Jurkat, Clone E6-1 (cell line): Measurements from ENCODE around the gene ZRANB3.
"Not testable (repeated sequence)": the region's sequence is repeated elsewhere in the genome, so short reads cannot be mapped to it uniquely, and the experiment has no call there.

Experiments used
- DNase-seq: peaks from one replicate; pipeline ENCODE4 v3.0.0-alpha.2; 2011; ENCODE audit warnings: low read depth, low spot score
- H3K4me3 ChIP-seq: 2 replicates; pipeline ENCODE4 v1.5.1; 2011; ENCODE audit warnings: mild to moderate bottlenecking, low read length, control low read depth, moderate library complexity

The ZRANB3 gene

GRCh38 chr2:135162786-135163185, 368.2 kb downstream of the ZRANB3 start:
- DNase-seq, result no peak
- no peak overlapping the region for H3K4me3 ChIP-seq

- no peak for DNase-seq
- no peak overlapping the region for H3K4me3 ChIP-seq
Observed at GRCh38 chr2:135162377-135162776, 368.6 kb downstream of the ZRANB3 start.

- no peak overlapping the region for H3K4me3 ChIP-seq
- no peak for DNase-seq
Observed at GRCh38 chr2:135159191-135159590, 371.8 kb downstream of the ZRANB3 start.

- no peak for DNase-seq
- H3K4me3 ChIP-seq, result no peak overlapping the region
Observed at GRCh38 chr2:135157856-135158255, 373.2 kb downstream of the ZRANB3 start.

GRCh38 chr2:135154962-135155361, 376.1 kb downstream of the ZRANB3 start:
- no peak overlapping the region for H3K4me3 ChIP-seq
- DNase-seq, result no peak

GRCh38 chr2:135152361-135152760, 378.7 kb downstream of the ZRANB3 start:
- no peak overlapping the region for H3K4me3 ChIP-seq
- DNase-seq, result no peak

GRCh38 chr2:135151615-135152014, 379.4 kb downstream of the ZRANB3 start:
- no peak for DNase-seq
- H3K4me3 ChIP-seq, result no peak overlapping the region

GRCh38 chr2:135150725-135151124, 380.3 kb downstream of the ZRANB3 start:
- no peak for DNase-seq
- H3K4me3 ChIP-seq, result no peak overlapping the region

- no peak for DNase-seq
Observed at GRCh38 chr2:135149251-135149650, 381.8 kb downstream of the ZRANB3 start.

GRCh38 chr2:135144343-135144742, 386.7 kb downstream of the ZRANB3 start:
- DNase-seq, result no peak
- H3K4me3 ChIP-seq, result no peak overlapping the region

More at GRCh38 chr2:135149251-135149650, 381.8 kb downstream of the ZRANB3 start:
- no peak overlapping the region for H3K4me3 ChIP-seq

GRCh38 chr2:135142323-135142722, 388.7 kb downstream of the ZRANB3 start:
- no peak overlapping the region for H3K4me3 ChIP-seq

GRCh38 chr2:135140606-135141005, 390.4 kb downstream of the ZRANB3 start:
- no peak for DNase-seq
- H3K4me3 ChIP-seq, result no peak overlapping the region

More at GRCh38 chr2:135142323-135142722, 388.7 kb downstream of the ZRANB3 start:
- DNase-seq, result no peak

GRCh38 chr2:135132314-135132713, 398.7 kb downstream of the ZRANB3 start:
- H3K4me3 ChIP-seq, result no peak overlapping the region
- DNase-seq, result peak; percentile 4

- DNase-seq, result no peak
- no peak overlapping the region for H3K4me3 ChIP-seq
Observed at GRCh38 chr2:135130751-135131150, 400.3 kb downstream of the ZRANB3 start.

- no peak for DNase-seq
- H3K4me3 ChIP-seq, result no peak overlapping the region
Observed at GRCh38 chr2:135125940-135126339, 405.1 kb downstream of the ZRANB3 start.

GRCh38 chr2:135124924-135125886, 405.8 kb downstream of the ZRANB3 start:
- H3K4me3 ChIP-seq, result no peak overlapping the region
- DNase-seq, result no peak

GRCh38 chr2:135121658-135122039, 409.4 kb downstream of the ZRANB3 start:
- not testable (repeated sequence) for DNase-seq, H3K4me3 ChIP-seq

GRCh38 chr2:135121016-135121657, 409.9 kb downstream of the ZRANB3 start:
- no peak for DNase-seq
- H3K4me3 ChIP-seq, result no peak overlapping the region

- H3K4me3 ChIP-seq, result no peak overlapping the region
- DNase-seq, result no peak
Observed at GRCh38 chr2:135119582-135119981, 411.4 kb downstream of the ZRANB3 start.

GRCh38 chr2:135113322-135113721, 417.7 kb downstream of the ZRANB3 start:
- DNase-seq, result no peak

More at GRCh38 chr2:135113322-135113721, 417.7 kb downstream of the ZRANB3 start:
- H3K4me3 ChIP-seq, result no peak overlapping the region
